HL-60 (cell line): ENCODE results near the gene SPAG17.

ENCODE experiments used
- CTCF ChIP-seq: IDR thresholded peaks from one replicate; pipeline ENCODE4 v1.5.1; 2011; ENCODE audit warnings: low read length, control low read depth, inconsistent platforms; ENCODE audit not compliant: insufficient read depth
- POLR2AphosphoS5 ChIP-seq: IDR thresholded peaks from 2 replicates; pipeline ENCODE4 v1.6.1; 2012; ENCODE audit warnings: low read depth
- REST ChIP-seq: IDR thresholded peaks from 2 replicates; pipeline ENCODE4 v1.6.1; 2012; ENCODE audit warnings: low read depth; ENCODE audit not compliant: insufficient replicate concordance

GRCh38 chr1:118124064-118124463, 61.0 kb downstream of the SPAG17 start:
- TF ChIP-seq CTCF: no peak
- no peak for TF ChIP-seq POLR2AphosphoS5
- no peak for TF ChIP-seq REST
